GM18519 (cell line): ENCODE data around the gene THBS2.
A peak's percentile ranks its signal among the peaks of the same experiment; 100 is the strongest.
"Not testable (repeated sequence)": the region's sequence is repeated elsewhere in the genome, so short reads cannot be mapped to it uniquely, and the experiment has no call there.

ENCODE experiments used
- ATAC-seq: cut with Tn5 transposase; IDR thresholded peaks from one replicate; pipeline ENCODE4 v1.9.1; 2021; ENCODE audit warnings: mild to moderate bottlenecking, moderate library complexity; ENCODE audit not compliant: unreplicated experiment, low FRiP score

Gene THBS2

DNA sequence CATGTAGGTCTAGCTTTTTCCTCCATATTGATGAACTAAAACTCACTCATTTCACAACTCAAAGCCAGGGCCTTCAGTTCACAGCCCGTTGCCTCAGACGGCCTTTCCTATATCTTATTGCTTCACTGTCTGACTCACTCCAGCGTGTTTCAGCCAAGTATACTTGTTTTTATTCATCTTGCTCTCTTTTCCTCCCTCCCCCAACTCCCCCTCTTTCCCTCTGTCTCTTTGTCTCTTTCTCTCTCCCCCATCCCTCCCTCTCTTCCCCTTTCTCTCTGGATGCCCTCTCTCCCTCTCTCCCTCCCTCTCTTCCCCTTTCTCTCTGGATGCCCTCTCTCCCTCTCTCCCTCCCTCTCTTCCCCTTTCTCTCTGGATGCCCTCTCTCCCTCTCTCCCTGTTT, 38.9 kb downstream of the THBS2 start:
- ATAC-seq, result not testable (repeated sequence)

DNA sequence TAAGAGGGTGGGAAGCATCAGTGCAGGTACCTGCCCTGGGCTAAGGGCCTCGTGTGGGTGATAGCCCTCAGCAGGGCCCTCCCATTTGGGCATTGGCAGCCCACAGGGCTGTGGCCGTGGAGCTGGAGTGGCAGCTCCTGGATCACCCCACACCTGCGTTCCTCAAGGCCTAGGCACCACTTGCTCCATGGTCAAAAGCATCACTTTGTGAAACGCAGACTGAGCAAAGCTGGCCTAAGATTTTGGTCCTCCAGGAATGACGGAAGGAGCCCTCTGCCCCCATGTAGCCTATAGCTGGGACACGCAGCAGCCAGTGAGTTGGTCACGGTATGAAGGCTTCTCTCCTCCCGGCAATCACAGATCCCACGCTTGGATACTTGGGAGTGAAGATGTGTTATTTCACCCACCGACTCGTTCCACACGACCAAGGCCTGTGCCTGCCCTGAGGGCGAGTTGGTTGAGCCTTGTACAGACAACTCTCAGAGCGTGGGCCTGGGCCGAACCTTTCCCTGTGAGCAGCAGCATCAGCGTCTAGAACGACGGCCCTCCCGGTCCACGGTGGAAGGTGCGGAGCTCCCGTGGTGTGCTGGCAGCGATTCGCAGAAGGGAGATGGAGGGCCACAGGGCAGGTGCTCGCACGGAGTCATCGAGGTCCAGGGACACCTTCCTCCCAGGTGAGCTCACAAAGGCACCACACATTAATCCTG, 39.7 kb downstream of the THBS2 start:
- no peak for ATAC-seq

GRCh38 chr6:169212897-169213813, 40.5 kb downstream of the THBS2 start:
- ATAC-seq, result peak; percentile 99

GRCh38 chr6:169212436-169212835, 41.2 kb downstream of the THBS2 start:
- no peak for ATAC-seq

GRCh38 chr6:169211881-169212280, 41.8 kb downstream of the THBS2 start:
- no peak for ATAC-seq

GRCh38 chr6:169210611-169211010, 43.0 kb downstream of the THBS2 start:
- ATAC-seq, result no peak

GRCh38 chr6:169208011-169208410, 45.6 kb downstream of the THBS2 start:
- no peak for ATAC-seq

DNA sequence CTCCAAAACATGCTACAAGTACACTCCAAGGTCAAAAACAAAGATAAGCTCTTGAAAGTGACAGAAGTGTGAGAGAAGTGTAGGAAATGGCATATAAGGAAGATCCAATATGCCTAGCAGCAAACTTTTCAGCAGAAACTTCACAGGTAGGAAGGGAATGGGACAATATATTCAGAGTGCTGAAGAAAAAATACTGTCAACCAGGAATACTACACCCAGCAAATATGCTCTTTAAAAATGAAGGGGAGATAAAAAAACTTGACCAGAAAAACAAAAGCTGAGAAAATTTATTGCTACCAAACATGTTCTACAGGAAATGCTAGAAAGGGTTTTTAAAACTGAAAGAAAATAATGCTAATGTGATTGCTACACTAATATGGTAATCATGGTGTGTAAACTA, 46.2 kb downstream of the THBS2 start:
- ATAC-seq, result no peak

- no peak for ATAC-seq
Observed at GRCh38 chr6:169205176-169206160, 48.2 kb downstream of the THBS2 start.

- ATAC-seq, result no peak
Observed at GRCh38 chr6:169204167-169204566, 49.5 kb downstream of the THBS2 start.

GRCh38 chr6:169201985-169202384, 51.7 kb downstream of the THBS2 start:
- no peak for ATAC-seq

DNA sequence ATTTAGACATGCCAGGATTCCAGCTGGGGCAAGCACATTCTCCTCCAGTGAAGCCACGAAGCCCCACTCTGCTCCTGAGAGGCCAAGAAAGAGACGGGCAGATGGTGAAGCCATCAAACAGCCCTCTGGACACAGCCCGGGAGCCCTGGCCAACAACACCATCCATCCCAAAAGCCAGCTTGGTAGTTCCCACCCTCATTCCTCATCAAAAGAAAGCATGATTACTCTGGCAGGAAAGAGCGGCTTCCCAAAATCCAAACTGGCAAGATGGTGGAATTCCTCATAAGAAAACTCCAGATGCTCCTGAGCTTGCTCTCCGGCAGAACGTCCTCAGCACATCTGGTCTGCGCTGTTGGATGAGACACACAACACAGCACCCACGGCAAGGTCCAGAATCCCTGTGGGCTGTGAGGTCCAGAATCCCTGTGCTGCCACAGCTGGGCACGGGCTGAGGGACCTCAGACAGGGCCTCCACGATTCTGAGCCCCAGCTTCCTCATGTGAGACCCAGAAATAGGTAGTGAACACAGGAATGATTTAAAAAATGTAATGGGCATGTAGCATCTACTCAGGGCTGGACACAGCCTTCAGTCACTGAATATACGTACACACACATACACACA, 52.6 kb downstream of the THBS2 start:
- no peak for ATAC-seq

DNA sequence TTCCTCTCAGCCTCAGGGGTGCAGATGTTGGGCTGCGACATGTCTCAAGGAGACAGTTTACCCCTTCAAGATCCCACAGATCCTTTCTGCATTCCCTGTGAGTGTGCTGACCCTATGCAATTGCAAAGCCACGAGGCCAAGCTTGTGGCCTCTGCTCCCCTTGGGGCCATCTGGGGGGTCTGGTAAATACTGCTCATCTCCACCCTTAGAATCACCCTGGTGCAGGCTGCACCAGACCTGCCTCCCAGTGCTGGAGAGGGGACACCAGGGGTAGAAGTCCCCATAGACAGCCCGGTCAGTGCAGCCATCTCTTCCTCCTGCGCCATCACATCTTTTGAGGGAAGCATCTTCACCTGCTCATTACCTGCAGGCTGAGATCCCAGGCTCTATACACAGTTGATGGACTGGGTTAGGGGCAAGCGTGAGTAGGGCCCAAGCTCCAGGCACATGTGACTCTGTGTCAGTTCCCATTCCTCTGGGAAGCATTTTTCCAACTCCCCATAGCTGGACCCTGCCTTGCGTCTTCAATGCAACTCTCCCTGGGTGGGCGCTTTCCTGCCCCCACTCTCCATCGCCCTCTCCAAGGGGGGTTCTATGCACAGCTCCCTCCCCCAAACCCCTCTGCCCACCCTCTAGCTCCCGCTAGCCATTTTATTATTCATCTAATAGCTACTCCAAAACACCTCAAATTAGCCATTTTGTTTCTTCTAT, 53.9 kb downstream of the THBS2 start:
- no peak for ATAC-seq

- ATAC-seq, result no peak
Observed at GRCh38 chr6:169198885-169199284, 54.8 kb downstream of the THBS2 start.

GRCh38 chr6:169197929-169198328, 55.7 kb downstream of the THBS2 start:
- ATAC-seq, result not testable (repeated sequence)

DNA sequence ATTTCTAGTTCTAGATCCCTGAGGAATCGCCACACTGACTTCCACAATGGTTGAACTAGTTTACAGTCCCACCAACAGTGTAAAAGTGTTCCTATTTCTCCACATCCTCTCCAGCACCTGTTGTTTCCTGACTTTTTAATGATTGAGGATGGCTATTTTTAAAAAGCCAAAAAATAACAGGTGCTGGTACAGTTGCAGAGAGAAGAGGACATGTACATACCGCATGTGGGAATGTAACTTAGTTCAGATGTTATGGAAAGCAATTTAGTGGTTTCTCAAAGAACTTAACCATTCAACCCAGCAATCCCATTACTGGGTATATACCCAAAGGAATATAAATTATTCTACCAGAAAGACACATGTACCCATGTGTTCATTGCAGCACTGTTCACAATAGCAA, 57.4 kb downstream of the THBS2 start:
- ATAC-seq, result not testable (repeated sequence)

GRCh38 chr6:169194737-169195136, 58.9 kb downstream of the THBS2 start:
- ATAC-seq, result no peak

DNA sequence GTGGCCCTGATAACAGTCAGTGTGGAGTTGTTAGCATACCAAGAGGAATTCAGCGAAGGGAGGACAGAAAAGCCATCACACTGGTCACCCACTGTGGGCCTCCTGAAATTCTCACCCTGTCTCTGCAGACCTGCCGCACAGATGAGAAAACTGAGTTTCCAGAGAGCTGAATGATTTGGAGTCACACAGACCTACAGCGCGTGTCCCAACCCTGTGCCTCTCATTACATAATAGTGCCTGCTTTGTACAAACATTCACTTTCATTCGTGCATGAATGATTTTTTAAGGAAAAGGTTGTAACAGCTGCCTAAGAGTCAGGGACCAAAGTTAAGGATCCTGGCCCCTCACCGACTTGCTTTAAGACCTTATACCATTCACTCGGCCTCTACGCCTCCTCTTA, 62.7 kb downstream of the THBS2 start:
- no peak for ATAC-seq

DNA sequence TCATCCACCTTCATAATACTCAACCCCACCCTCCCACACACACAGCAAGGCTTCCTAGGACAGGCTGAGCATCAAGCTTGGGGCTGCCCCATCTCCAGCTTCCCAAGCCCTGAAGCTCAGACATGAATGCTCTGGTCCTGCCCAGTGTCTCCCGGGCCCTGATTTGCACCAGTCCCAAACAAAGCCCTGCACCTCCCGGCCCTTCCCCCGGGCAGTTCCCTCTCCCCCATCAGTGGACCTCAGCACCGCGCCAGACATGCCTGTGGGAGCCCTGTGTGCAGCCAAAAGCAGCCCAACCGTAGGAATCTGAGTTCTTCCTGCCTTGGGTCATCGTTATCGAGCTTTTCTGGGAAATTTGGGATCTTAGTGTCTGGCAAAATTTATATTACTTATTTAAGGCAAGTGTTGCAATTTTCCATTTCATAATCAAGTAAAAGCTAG, 63.5 kb downstream of the THBS2 start:
- ATAC-seq, result no peak
